Astrocyte of the cerebellum (primary cell): ENCODE data around the gene NFYC.
"Not testable (repeated sequence)": the region's sequence is repeated elsewhere in the genome, so short reads cannot be mapped to it uniquely, and the experiment has no call there.

Experiments
- DNase-seq: peaks from one replicate; pipeline ENCODE4 v3.0.0-alpha.2; 2011; ENCODE audit warnings: low read depth
- H3K4me3 ChIP-seq: 2 replicates; pipeline ENCODE4 v1.5.1; 2011; ENCODE audit warnings: mild to moderate bottlenecking, low read depth, low read length, moderate library complexity
- in situ Hi-C: cut with HindIII; loops from 2 replicates; pipeline ENCODE4 v1.10.0; 2017; ENCODE audit warnings: low sequenced_read_pairs
- TF ChIP-seq, protein P1 (sequence below): IDR thresholded peaks from 2 replicates; pipeline ENCODE4 v1.5.1; 2012; ENCODE audit warnings: low read length, low read depth, moderate library complexity, mild to moderate bottlenecking; ENCODE audit errors: missing control alignments

The NFYC gene

DNA sequence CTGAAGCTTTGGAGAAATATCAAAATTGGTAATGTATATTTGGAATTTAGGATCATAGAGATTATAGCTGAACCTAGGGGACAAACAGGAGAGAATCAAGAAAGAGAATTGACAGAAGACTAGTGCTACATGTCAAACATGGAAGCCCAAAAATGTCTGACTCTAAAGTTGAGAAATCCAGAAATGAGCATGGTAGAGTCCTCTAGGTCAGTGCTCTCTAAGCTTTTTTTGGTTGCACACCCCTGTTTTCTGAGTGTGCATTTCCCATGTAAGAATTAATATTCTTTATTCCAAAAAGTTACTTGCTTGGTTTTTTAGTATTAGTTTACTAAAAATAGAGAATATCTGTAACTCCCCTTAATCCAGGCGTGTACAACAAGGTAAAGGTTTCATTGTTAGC is 25.6 kb downstream of the NFYC start:
- H3K4me3 ChIP-seq: no peak overlapping the region
- no peak for DNase-seq
- in situ Hi-C loops: no loop called here
- TF ChIP-seq, protein P1, sequence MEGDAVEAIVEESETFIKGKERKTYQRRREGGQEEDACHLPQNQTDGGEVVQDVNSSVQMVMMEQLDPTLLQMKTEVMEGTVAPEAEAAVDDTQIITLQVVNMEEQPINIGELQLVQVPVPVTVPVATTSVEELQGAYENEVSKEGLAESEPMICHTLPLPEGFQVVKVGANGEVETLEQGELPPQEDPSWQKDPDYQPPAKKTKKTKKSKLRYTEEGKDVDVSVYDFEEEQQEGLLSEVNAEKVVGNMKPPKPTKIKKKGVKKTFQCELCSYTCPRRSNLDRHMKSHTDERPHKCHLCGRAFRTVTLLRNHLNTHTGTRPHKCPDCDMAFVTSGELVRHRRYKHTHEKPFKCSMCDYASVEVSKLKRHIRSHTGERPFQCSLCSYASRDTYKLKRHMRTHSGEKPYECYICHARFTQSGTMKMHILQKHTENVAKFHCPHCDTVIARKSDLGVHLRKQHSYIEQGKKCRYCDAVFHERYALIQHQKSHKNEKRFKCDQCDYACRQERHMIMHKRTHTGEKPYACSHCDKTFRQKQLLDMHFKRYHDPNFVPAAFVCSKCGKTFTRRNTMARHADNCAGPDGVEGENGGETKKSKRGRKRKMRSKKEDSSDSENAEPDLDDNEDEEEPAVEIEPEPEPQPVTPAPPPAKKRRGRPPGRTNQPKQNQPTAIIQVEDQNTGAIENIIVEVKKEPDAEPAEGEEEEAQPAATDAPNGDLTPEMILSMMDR: no peak

DNA sequence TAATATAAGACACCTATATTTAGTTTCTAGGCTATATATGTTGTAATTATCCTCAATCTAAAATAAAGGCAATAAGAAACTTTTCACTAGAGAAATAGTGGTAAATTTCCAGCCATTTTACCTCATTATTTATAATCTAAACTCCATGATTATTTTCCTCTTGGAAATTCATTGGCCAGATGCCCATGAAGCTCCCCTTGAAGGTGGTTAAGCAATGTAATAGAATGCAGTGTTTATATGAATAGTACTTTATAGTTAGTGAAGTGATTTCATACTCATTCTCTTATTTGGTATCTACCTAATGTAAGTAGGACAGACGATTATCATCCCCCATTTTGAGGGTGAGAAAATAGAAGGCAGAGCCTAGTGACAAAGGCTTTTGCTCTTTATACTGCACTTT is 26.5 kb downstream of the NFYC start:
- no peak overlapping the region for H3K4me3 ChIP-seq
- TF ChIP-seq, protein P1: no peak
- in situ Hi-C loops: no loop called here
- peak; percentile 15 for DNase-seq

DNA sequence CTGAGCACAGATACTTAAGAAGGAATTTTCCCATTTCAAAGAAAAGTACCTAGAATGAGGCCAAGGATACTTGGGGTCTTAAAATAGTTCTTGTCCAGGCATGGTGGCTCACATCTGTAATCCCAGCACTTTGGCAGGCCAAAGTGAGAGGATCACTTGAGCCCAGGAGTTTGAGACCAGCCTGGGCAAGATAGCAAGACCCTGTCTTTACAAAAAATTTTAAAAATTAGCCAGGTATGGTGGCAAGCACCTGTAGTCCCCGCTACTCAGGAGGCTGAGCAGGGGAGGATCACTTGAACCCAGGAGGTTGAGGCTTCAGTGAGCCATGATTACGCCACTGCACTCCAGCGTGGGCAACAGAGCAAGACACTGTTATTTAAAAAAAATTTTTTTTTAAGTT is 29.0 kb downstream of the NFYC start:
- in situ Hi-C loops: loop anchor here (10.0 kb wide), 1 partner anchor 64 kb away; the partner anchor contains the start of gene KCNQ4
- no peak overlapping the region for H3K4me3 ChIP-seq
- TF ChIP-seq, protein P1: no peak
- no peak for DNase-seq

DNA sequence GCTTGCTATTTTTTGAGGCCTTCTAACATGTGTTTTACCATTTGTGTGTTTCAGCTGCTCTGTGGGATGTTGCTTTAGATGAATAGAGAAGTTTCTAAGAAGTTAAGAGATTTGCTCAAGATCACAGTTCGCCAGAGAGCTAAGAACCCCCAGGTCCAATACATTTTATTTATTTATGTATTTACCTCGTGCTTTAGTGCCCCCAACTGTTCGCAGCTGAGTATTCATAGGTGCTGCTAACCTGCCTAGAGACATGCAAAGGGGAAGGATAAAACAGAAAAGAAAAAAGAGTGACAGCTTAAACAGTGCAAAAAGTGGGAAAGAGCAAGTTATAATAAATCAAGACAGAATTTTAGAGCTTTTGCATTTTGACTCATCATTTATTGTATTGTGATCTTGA is 31.1 kb downstream of the NFYC start:
- DNase-seq: no peak
- TF ChIP-seq, protein P1: no peak
- in situ Hi-C loops: loop anchor here (10.0 kb wide), 1 partner anchor 62 kb away; the partner anchor contains the start of gene KCNQ4

DNA sequence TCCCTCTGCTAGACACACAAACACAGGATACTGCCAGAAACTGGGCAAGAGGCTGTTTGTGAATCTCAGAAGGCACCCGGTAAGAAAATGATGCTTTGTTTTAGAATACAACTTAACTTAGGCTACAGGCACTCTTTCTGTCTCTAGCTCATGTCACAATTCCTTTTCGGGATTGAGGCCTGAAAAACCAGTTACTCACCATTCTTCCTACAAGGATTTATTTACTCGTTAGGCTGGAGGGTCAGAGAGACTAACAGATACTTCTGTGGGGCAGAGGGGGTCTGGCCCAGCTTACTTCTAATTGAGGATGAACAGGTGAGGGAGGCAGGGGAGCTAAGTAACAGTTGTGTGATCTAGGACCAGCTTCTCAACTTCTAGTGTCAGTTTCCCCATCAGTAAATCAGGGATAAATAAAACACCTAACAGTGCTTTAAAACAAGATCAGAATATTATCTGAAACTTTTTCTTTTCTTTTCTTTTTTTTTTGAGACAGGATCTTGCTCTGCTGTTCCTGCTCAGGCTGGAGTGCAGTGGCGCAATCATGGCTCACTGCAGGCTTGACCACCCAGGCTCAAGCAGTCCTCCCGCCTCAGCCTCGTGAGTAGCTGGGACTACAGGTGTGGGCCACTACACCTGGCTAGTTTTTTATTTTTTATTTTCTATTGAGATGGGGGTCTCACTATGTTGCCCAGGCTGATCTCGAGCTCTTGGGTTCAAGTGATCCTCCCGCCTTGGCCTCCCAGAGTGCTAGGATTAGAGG is 31.9 kb downstream of the NFYC start:
- no peak overlapping the region for H3K4me3 ChIP-seq
- DNase-seq: no peak
- TF ChIP-seq, protein P1: no peak
- in situ Hi-C loops: loop anchor here (10.0 kb wide), 1 partner anchor 61 kb away; the partner anchor contains the start of gene KCNQ4

More for the DNA sequence above, 31.1 kb downstream of the NFYC start:
- H3K4me3 ChIP-seq: no peak overlapping the region

DNA sequence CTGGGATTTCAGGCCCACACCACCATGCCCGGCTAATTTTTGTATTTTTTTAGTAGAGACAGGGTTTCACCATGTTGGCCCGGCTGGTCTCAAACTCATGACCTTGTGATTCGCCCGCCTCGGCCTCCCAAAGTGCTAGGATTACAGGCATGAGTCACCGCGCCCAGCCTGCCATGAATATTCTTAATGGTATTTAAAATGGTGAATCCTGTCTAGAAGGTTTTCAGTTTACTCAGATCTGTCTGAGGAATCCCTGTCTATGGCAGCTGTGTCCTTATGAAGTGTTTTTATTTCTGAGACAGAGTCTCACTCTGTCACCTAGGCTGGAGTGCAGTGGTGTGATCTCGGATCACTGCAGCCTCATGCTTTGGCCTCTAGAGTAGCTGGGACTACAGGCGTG is 36.2 kb downstream of the NFYC start:
- H3K4me3 ChIP-seq, DNase-seq: not testable (repeated sequence)
- in situ Hi-C loops: loop anchor here (10.0 kb wide), 1 partner anchor 57 kb away; the partner anchor contains the start of gene KCNQ4

DNA sequence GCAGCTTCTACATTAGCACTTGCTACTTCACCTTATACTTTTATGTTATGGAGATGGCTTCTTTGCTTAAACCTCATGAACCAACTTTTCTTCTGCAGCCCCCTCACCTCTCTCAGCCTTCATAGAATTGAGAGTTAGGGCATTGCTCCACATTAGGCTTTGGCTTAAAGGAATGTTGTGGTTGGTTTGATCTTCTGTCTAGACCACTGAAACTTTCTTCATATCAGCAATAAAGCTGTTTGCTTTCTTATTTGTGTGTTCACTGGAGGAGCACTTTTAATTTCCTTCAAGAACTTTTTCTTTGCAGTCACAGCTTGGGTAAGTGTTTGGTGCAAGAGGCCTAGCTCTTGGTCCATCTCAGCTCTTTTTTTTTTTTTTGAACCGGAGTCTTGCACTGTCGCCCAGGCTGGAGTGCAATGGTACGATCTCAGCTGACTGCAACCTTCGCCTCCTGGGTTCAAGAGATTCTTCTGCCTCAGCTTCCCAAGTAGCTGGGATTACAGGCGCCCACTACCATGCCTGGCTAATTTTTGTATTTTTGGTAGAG is 37.9 kb downstream of the NFYC start:
- not testable (repeated sequence) for H3K4me3 ChIP-seq
- peak; percentile 23 for DNase-seq
- in situ Hi-C loops: loop anchor here (10.0 kb wide), 1 partner anchor 55 kb away; the partner anchor contains the start of gene KCNQ4
